Endothelial cell of umbilical vein (primary cell): ENCODE measurements around the gene RPL38. TPM values are rescaled to one million over a fixed set of nuclear protein-coding genes. Genes with fewer than 3 reads are reported as not detected.

Experiments
- BruUV-seq: library from RNA; stranded (reverse); fragments of 400-500 nt; replicated peaks from 2 replicates; lab custom pipeline; 2021; lab: Mats Ljungman, UMichigan
- CTCF ChIA-PET: fragments of 300-600, 350-600 bp; sonication (Branson Sonifier 250); formaldehyde crosslinking; loops from one replicate; lab custom pipeline; 2021; ENCODE audit warnings: antibody characterized with exemption, inconsistent platforms; lab: Charles Lee
- POLR2A ChIA-PET: fragments of 300-600, 350-600 bp; sonication (Branson Sonifier 250); formaldehyde crosslinking; loops from one replicate; lab custom pipeline; 2021; ENCODE audit warnings: antibody characterized with exemption, inconsistent platforms; lab: Charles Lee
- DNase-seq: peaks from one replicate; pipeline ENCODE4 v3.0.0-alpha.2; 2011; ENCODE audit warnings: low read depth, low spot score
- FAIRE-seq: peaks from 2 replicates; lab custom pipeline; 2011; peaks lifted over from hg19 to GRCh38; lab: Jason Lieb, UNC
- H2AFZ ChIP-seq: 2 replicates; pipeline ENCODE4 v1.6.0; 2012; ENCODE audit warnings: low read depth, low read length, control low read depth, inconsistent platforms
- H3K27ac ChIP-seq: 2 replicates; pipeline ENCODE4 v1.5.1; 2011; ENCODE audit warnings: low read depth, mild to moderate bottlenecking, control low read depth, low read length, moderate library complexity; ENCODE audit not compliant: insufficient read depth
- H3K27me3 ChIP-seq, 2 experiments: 2 replicates each; pipeline versions ENCODE4 v1.6.0 to v1.6.1; 2011; ENCODE audit warnings: low read length in 2 of 2, mixed read lengths in 1 of 2; ENCODE audit not compliant: control insufficient read depth in 2 of 2, insufficient read depth in 2 of 2
- H3K36me3 ChIP-seq, 2 experiments: 2 replicates in 1 of 2; 3 replicates in 1 of 2; pipeline ENCODE4 v1.5.1; 2011; ENCODE audit warnings: low read length in 2 of 2, mild to moderate bottlenecking in 1 of 2, moderate library complexity in 1 of 2; ENCODE audit not compliant: control insufficient read depth in 2 of 2, insufficient read depth in 2 of 2; ENCODE audit errors: extremely low read depth in 1 of 2
- H3K4me1 ChIP-seq: 3 replicates; pipeline ENCODE4 v1.5.1; 2011; ENCODE audit warnings: mild to moderate bottlenecking, low read length; ENCODE audit not compliant: control insufficient read depth, insufficient read depth; ENCODE audit errors: extremely low read depth
- H3K4me2 ChIP-seq: 2 replicates; pipeline ENCODE4 v1.6.1; 2011; ENCODE audit warnings: low read length, control low read depth, mixed read lengths; ENCODE audit not compliant: insufficient read depth
- H3K4me3 ChIP-seq, 3 experiments: fragments of 200-600 bp in 1 of 3; sonication (generic), shearing (Covaris generic) in 1 of 3; replicated peaks in 1 of 3; 2 replicates each; pipeline ENCODE4 v1.5.1; 2011 to 2016; ENCODE audit warnings: control low read depth in 3 of 3, low read length in 3 of 3, mild to moderate bottlenecking in 2 of 3, inconsistent platforms in 1 of 3, low read depth in 1 of 3, moderate library complexity in 1 of 3; ENCODE audit not compliant: insufficient read depth in 1 of 3
- H3K79me2 ChIP-seq: 2 replicates; pipeline ENCODE4 v1.6.0; 2012; ENCODE audit warnings: low read length, inconsistent platforms; ENCODE audit not compliant: control insufficient read depth, insufficient read depth
- H3K9ac ChIP-seq: replicated peaks from 2 replicates; pipeline ENCODE3; 2011; ENCODE audit warnings: low read length, control low read depth; ENCODE audit not compliant: insufficient read depth; ENCODE audit errors: extremely low read depth
- H3K9me1 ChIP-seq: replicated peaks from 3 replicates; pipeline ENCODE4 v1.6.0; 2011; ENCODE audit warnings: mild to moderate bottlenecking, low read length; ENCODE audit not compliant: control insufficient read depth, insufficient read depth; ENCODE audit errors: extremely low read depth
- H3K9me3 ChIP-seq: replicated peaks from 2 replicates; pipeline ENCODE4 v1.5.1; 2012; ENCODE audit warnings: low read length, inconsistent platforms; ENCODE audit not compliant: control insufficient read depth, insufficient read depth
- H4K20me1 ChIP-seq: replicated peaks from 2 replicates; pipeline ENCODE3; 2011; ENCODE audit warnings: mild to moderate bottlenecking, low read length; ENCODE audit not compliant: control insufficient read depth, insufficient read depth; ENCODE audit errors: extremely low read depth
- CTCF ChIP-seq, 2 donors: IDR thresholded peaks; 1 replicate in 1 of 2; 2 replicates in 1 of 2; pipeline ENCODE4 v1.5.1; 2011; ENCODE audit warnings: low read length in 2 of 2, mild to moderate bottlenecking in 2 of 2, moderate library complexity in 2 of 2, control low read depth in 1 of 2, inconsistent platforms in 1 of 2, low read depth in 1 of 2; ENCODE audit not compliant: insufficient read depth in 1 of 2; ENCODE audit errors: extremely low read depth in 1 of 2
- EZH2 ChIP-seq: IDR thresholded peaks from 2 replicates; pipeline ENCODE4 v1.6.1; 2012; ENCODE audit warnings: borderline replicate concordance, low read depth, mild to moderate bottlenecking, moderate library complexity, low read length, inconsistent platforms; ENCODE audit not compliant: severe bottlenecking
- GATA2 ChIP-seq: IDR thresholded peaks from 2 replicates; pipeline ENCODE4 v1.7.0; 2011; ENCODE audit warnings: low read depth, mild to moderate bottlenecking, moderate library complexity, mixed read lengths, low read length; ENCODE audit not compliant: insufficient read length, insufficient read depth
- JUN ChIP-seq: IDR thresholded peaks from 2 replicates; pipeline ENCODE4 v1.6.1; 2011; ENCODE audit warnings: borderline replicate concordance, low read depth; ENCODE audit not compliant: insufficient read length, insufficient read depth
- MAX ChIP-seq: IDR thresholded peaks from 2 replicates; pipeline ENCODE4 v1.6.1; 2011; ENCODE audit not compliant: insufficient read depth, insufficient read length
- dilution Hi-C: fragments of 300-500 bp; cut with MboI; formaldehyde crosslinking; loops from one replicate; pipeline ENCODE4 v1.15.0; 2019; ENCODE audit warnings: low sequenced_read_pairs; ENCODE audit not compliant: extremely low pct_ligation_motif_present
- intact Hi-C: fragments of 100-400 bp; cut with micrococcal nuclease; formaldehyde crosslinking; loops from one replicate; pipeline ENCODE4 v1.10.0; 2022
- polyA plus RNA-seq, 4 experiments: library from polyadenylated mRNA; depleted of rRNA in 3 of 4; stranded (reverse) in 3 of 4; unstranded in 1 of 4; fragments of >200 nt; gene quantifications; 2 replicates each; pipeline versions ENCODE4 v1.2.1 to v1.2.3, GENCODE V29; 2011 to 2012; ENCODE audit warnings: missing spikeins in 1 of 4
- total RNA-seq: library from RNA; stranded (reverse); gene quantifications from 2 replicates; pipeline ENCODE4 v1.2.3, GENCODE V29; 2021

Gene RPL38
- total and polyA plus RNA-seq, 2 donors (not counting 3 experiments of a cell fraction or from before 2014, with no cell fraction given) = 256 to 1,006 TPM

- DNase-seq = no peak
- ChIA-PET CTCF (interaction anchor here (1.5 kb wide), 1 partner anchor 28 kb away, joined by 4 read pairs; no protein-coding TSS in a partner anchor), POLR2A (no interaction called here)
- no peaks in the 10 kb centered on the region for H3K79me2 ChIP-seq
- no peaks in the 10 kb centered on the region for H3K4me1 ChIP-seq
- no peak overlapping the region for H3K4me3 ChIP-seq
- H3K9ac ChIP-seq = no peak overlapping the region
- no peak overlapping the region for H3K27ac ChIP-seq
- no peak for TF ChIP-seq EZH2
- no peak for TF ChIP-seq GATA2
- no peak for TF ChIP-seq MAX
- TF ChIP-seq JUN = no peak
- no peak for TF ChIP-seq CTCF (IDR thresholded peaks at IDR 0.05; ENCODE audit: extremely low read depth in 1 of 2, insufficient read depth in 1 of 2, low read depth in 1 of 2, low read length in 2 of 2)
- intact Hi-C loops (no loop called here), dilution Hi-C loops (no loop called here)
- no peaks in the 10 kb centered on the region for H3K9me3 ChIP-seq
- no peak for FAIRE-seq
- H3K36me3 ChIP-seq = no peaks in the 10 kb centered on the region
- no peak overlapping the region for H3K4me2 ChIP-seq
- H3K27me3 ChIP-seq = no peaks in the 10 kb centered on the region
- BruUV-seq = no TSS peak
- no peak overlapping the region for H2AFZ ChIP-seq
- no peaks in the 10 kb centered on the region for H4K20me1 ChIP-seq
- H3K9me1 ChIP-seq = no peaks in the 10 kb centered on the region
These were observed 24.0 kb downstream of the RPL38 start for GRCh38 chr17:74227271-74228080.
